ENCODE measurements around the gene RASA3. TPM values are rescaled to one million over a fixed set of nuclear protein-coding genes. Genes with fewer than 3 reads are reported as not detected.
A peak's percentile ranks its signal among the peaks of the same experiment; 100 is the strongest.

The RASA3 gene
- total and polyA plus RNA-seq, 11 donors = 4.8 to 24.2 (median 9.7) TPM

- intact Hi-C loops (cut with DNase I) = no loop called here
- WGBS, 4 donors = 94 to 96% (median 95%) methylated on average over 23 to 24 of the region's 24 CpGs
- DNase-seq = peak in 3 of 5 donors; percentile 13 to 28 (median 17)
- H3K4me1 ChIP-seq = peaks cover 0 to 9% (median 0%) of the 10 kb centered on the region in 12 donors
- TF ChIP-seq, protein P1, sequence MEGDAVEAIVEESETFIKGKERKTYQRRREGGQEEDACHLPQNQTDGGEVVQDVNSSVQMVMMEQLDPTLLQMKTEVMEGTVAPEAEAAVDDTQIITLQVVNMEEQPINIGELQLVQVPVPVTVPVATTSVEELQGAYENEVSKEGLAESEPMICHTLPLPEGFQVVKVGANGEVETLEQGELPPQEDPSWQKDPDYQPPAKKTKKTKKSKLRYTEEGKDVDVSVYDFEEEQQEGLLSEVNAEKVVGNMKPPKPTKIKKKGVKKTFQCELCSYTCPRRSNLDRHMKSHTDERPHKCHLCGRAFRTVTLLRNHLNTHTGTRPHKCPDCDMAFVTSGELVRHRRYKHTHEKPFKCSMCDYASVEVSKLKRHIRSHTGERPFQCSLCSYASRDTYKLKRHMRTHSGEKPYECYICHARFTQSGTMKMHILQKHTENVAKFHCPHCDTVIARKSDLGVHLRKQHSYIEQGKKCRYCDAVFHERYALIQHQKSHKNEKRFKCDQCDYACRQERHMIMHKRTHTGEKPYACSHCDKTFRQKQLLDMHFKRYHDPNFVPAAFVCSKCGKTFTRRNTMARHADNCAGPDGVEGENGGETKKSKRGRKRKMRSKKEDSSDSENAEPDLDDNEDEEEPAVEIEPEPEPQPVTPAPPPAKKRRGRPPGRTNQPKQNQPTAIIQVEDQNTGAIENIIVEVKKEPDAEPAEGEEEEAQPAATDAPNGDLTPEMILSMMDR (IDR thresholded peaks at IDR 0.05) = no peak
- no peak for TF ChIP-seq POLR2A (IDR thresholded peaks at IDR 0.05)
- no peaks in the 10 kb centered on the region for H3K9me3 ChIP-seq
- peaks cover 0 to 43% (median 0%) of the 10 kb centered on the region in 9 donors for H3K36me3 ChIP-seq
- ATAC-seq = peak in 1 of 4 donors; percentile 11
- H3K27ac ChIP-seq = no peak overlapping the region
- no peak overlapping the region for H3K4me3 ChIP-seq
- no peaks in the 10 kb centered on the region for H3K27me3 ChIP-seq
Measured at GRCh38 chr13:114002771-114003321, 129.6 kb downstream of the RASA3 start.

GRCh38 chr13:114002009-114002544 is 130.3 kb downstream of the RASA3 start:
- Histone ChIP-seq H3K36me3 (peaks cover 0 to 41% (median 0%) of the 10 kb centered on the region in 9 donors), H3K27me3 (no peaks in the 10 kb centered on the region), H3K4me1 (peaks cover 0 to 13% (median 0%) of the 10 kb centered on the region in 12 donors), H3K9me3 (no peaks in the 10 kb centered on the region), H3K4me3 (no peak overlapping the region), H3K27ac (no peak overlapping the region)
- WGBS, 4 donors = 84 to 90% (median 88%) methylated on average over 27 of the region's 27 CpGs
- no peak for TF ChIP-seq POLR2A (IDR thresholded peaks at IDR 0.05)
- TF ChIP-seq, protein P1 (IDR thresholded peaks at IDR 0.05) = no peak
- intact Hi-C loops (cut with DNase I) = no loop called here
- DNase-seq (peak in 3 of 5 donors; percentile 23 to 48 (median 25)), ATAC-seq (no peak)

DNA sequence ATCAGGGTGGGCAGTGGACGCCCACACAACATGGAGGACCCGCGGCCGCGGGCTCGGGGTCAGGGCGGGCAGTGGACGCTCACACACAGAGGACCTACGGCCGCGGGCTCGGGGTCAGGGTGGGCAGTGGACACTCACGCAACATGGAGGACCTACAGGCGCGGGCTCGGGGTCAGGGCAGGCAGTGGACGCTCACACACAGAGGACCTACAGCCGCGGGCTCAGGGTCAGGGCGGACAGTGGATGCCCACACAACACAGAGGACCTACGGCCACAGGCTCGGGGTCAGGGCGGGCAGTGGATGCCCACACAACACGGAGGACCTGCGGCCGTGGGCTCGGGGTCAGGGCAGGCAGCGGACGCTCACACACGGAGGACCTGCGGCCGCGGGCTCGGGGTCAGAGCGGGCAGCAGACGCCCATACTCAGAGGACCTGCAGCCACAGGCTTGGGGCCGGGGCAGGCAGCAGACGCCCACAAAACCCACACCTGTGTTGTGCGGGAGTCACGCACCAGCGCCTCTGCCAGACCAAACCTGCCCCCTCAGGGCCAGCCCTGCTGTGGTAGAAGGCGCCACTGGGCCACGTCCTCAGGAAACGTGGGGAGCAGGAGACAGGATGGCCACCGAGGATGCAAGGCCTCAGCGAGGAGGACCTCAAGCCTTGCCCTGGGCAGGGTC is 131.0 kb downstream of the RASA3 start:
- intact Hi-C loops (cut with DNase I) = no loop called here
- Histone ChIP-seq H3K4me3 (no peak overlapping the region), H3K9me3 (no peaks in the 10 kb centered on the region), H3K36me3 (peaks cover 0 to 47% (median 2%) of the 10 kb centered on the region in 9 donors), H3K4me1 (peaks cover 0 to 16% (median 0%) of the 10 kb centered on the region in 12 donors), H3K27me3 (no peaks in the 10 kb centered on the region), H3K27ac (no peak overlapping the region)
- no peak for ATAC-seq
- TF ChIP-seq POLR2A (IDR thresholded peaks at IDR 0.05) = no peak
- TF ChIP-seq, protein P1 (IDR thresholded peaks at IDR 0.05) = no peak
- 87 to 95% (median 95%) methylated on average over 29 to 46 of the region's 46 CpGs for WGBS, 4 donors
- DNase-seq = peak in 3 of 5 donors; percentile 16 to 54 (median 17)
